ENCODE results near the gene TMEM164.
"Not testable (repeated sequence)": the region's sequence is repeated elsewhere in the genome, so short reads cannot be mapped to it uniquely, and the experiment has no call there.

Gene TMEM164

GRCh38 chrX:110138557-110138956 lies 135.6 kb downstream of the TMEM164 start:
- DNase-seq = no peak

- DNase-seq = no peak
Measured at GRCh38 chrX:110139172-110139571, 136.3 kb downstream of the TMEM164 start.

DNA sequence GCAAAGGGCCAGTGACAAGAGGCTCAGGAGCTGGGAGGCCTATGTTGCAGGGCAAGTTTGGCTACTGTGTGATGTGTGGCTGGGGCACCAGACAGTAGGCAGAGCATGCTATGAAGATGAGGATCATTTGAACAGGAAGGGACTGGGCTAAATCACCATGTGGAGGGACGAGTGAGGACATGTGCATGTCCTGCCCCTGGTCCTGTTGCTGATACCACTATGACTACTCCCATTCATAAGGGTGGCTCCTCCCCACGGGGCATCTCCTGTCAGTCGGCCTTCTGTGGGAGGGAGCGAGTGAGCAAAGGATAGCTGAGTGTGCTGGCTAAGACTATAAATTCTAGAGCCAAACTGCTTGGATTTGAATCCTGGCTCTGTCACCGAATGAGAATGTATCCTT lies 139.2 kb downstream of the TMEM164 start:
- no peak for DNase-seq

DNA sequence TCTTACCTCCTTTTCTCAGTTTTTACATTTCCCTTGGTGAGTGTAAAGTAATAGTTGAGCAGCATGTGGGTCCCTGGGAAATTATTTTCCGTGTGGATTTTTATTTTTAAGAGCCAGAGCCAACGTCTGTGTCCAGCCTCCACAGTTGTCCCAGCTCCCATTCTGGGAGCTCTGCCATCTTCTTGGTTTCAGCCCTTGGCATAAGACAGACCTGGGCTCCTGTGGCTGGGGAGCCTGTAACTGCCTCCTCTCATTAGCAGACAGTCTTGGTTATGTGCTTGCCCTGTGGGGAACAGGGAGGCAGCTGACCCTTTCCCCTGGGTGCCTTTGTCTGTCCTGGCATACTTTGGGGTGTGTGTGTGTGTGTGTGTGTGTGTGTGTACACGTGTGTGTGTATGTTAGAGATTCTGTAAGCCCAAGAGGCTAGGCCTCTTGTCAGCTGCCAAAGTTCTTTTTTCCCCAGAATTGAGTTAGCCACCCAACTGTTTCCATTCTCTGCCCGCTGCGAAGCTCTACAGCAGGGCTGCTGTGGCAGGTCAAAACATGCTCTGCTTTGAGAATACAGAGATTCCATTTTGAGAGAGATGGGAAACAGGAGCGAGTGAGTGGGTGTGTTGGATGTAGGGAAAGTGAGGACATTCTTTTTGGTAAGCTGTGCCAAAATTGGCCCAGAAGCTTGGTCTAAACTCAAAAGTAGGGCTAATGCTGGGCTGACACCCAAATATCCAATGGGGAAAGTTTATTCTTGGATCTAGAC lies 140.7 kb downstream of the TMEM164 start:
- no peak for DNase-seq

- DNase-seq = no peak
Measured at GRCh38 chrX:110145311-110145710, 142.4 kb downstream of the TMEM164 start.

DNA sequence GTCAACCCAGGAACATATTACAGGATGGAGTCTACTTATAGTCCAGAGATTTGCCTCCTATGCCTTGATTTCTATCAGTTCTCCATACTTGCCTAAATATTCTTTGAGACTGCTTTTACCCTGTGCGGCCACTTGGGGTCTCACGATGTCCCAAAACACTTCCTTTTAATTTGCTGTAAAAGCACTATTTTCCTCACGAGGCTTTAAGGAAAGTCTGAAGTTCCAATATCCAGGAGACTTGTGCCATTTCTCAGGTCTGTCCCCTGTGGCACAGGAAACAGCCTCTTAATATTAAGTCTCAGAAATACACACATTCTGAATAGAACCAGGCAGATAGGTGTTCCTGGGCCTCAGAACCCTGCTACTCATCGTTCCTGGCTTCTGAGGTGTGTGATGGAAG lies 142.9 kb downstream of the TMEM164 start:
- no peak for DNase-seq

DNA sequence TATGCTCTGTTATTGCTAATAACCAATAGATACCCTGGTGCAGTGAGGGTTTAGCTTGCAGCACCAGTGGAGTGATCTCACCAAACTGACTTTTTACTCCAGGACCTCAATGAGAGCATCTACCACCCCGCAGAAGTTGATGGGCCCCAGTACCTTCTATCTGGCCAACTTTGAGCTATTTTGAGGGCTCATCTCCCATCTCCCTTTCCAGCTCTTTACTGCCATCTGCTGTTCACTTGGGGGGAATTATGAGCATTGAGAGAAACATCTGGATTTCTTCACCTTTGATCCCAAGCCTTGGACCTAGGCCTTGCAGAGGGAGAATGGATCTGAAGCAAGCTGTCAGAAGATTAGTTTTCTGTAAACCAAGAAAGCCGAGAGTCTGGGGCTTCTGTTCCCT lies 143.6 kb downstream of the TMEM164 start:
- peak; percentile 17 for DNase-seq

- DNase-seq = no peak
Measured at GRCh38 chrX:110153244-110153643, 150.3 kb downstream of the TMEM164 start.

- DNase-seq = no peak
Measured at GRCh38 chrX:110153896-110154295, 151.0 kb downstream of the TMEM164 start.

GRCh38 chrX:110154328-110154727 lies 151.4 kb downstream of the TMEM164 start:
- DNase-seq = not testable (repeated sequence)

DNA sequence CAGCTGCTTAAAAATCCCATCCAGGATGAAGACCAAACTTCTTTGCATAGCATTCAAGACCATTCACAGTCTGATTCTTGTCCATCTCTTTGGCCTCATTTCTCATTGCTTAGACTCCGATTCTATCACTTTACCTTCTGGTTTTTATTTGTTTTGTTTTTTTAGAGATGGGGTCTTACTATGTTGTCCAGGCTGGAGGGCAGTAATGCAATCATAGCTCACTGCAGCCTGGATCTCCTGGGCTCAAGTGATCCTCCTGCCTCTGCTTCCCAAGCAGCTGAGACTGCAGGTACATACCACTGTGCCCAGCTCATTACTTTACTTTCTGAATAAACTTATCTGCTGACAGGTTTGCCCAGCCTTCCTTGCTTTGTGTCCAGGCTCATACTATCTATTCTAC lies 152.8 kb downstream of the TMEM164 start:
- no peak for DNase-seq

DNA sequence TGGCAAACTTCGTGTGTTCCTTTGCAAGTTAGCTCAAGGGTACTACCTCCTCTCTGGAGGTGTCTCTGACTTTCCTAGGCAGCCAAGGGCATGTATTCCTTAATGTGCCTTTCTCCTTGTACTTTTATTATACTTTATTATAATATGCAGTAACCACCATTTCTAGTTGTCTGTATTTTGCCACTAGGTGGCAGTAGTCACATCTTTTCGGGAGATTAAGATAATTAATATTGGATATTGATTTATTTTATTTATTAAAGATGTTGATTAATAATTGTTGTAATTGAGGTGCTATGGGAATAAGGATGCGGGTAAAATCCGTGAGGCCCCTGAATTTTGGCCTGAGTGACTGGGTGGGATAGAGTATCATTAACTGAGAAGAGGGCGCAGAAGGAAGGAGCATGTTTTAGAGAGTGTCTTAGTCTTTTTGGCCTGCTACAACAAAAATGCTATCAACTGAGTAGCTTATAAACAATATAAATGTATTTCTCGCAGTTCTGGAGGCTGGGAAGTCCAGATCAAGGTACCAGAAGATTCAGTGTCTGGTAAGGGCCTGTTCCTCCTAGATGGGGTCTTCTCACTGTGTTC lies 153.3 kb downstream of the TMEM164 start:
- no peak for DNase-seq

DNA sequence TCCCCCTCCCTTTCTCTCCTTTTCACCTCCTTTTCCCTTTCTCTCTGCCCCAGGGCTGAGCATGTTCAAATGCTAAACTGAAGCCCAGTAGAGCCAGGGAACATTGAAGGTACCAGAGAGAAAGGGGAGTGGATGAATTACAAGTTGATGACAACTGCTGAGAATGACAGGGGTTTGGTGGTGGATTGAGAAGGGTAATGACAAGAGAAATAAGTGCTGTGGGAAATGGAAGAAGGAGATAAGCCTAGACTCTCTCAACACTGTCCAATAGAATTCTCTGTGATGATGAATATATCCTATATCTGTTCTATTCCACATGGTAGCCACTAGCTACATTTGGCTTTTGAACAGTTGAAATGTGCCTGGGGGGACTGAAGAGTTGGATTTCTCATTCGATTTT lies 154.5 kb downstream of the TMEM164 start:
- no peak for DNase-seq

- no peak for DNase-seq
Measured at GRCh38 chrX:110159235-110159634, 156.3 kb downstream of the TMEM164 start.

GRCh38 chrX:110159865-110160264 lies 157.0 kb downstream of the TMEM164 start:
- DNase-seq = no peak

- no peak for DNase-seq
Measured at GRCh38 chrX:110161361-110161686, 158.4 kb downstream of the TMEM164 start.

DNA sequence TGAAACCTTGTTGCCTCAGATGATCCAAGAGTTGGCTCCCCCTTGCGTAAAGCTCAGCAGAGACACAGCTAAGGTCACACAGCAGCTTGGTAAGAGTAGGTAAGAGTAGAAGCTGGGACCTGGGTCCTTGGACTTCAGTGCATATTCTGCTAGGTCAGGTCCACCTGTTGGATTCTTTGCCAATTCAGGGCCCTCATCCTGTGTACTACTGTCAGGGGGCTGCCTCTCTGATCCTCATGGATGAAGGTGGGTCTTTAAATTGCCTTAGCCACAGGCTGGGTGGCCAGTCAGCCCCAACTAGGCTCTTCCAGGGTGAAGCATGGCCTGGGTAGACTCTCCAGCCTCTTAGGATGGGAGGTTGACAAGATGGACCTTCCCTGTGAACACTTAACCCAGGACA lies 159.2 kb downstream of the TMEM164 start:
- no peak for DNase-seq

DNA sequence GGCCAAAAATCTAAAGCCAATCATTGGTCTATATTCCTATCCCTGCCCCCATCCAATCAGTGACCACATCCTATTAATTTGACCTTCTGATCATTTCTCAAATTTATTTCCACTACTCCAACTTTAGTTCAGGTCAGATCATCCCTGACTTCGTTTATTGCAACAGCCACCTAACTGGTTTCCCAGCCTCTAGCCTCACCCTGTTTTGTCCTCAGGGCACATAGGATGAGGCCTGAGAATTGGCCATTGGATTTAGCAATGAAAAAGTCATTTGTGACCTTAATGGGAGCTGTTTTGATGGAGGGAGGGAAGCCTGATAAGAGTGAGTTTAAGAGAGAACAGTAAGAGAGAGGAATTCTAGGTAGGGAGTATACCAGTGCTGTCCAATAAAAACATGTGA lies 160.0 kb downstream of the TMEM164 start:
- no peak for DNase-seq

DNA sequence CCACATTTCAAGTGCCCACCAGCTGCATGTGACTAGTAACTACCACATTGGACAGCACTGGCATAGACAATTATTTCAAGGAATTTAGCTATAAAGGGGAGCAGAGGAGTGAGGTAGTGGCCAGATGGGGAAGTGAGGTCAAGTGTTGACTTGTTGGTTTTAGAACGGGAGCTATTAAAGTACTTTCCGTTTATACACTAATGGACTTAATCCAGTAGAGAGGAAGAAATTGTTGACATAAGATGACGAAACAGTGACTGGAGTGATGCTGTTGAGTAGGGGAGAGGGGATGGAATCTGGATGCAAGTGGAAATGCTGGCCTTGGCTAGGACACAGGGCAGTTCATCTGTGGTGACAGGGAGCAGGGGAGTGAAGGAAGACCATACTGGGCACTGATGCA lies 160.6 kb downstream of the TMEM164 start:
- DNase-seq = peak; percentile 47

DNA sequence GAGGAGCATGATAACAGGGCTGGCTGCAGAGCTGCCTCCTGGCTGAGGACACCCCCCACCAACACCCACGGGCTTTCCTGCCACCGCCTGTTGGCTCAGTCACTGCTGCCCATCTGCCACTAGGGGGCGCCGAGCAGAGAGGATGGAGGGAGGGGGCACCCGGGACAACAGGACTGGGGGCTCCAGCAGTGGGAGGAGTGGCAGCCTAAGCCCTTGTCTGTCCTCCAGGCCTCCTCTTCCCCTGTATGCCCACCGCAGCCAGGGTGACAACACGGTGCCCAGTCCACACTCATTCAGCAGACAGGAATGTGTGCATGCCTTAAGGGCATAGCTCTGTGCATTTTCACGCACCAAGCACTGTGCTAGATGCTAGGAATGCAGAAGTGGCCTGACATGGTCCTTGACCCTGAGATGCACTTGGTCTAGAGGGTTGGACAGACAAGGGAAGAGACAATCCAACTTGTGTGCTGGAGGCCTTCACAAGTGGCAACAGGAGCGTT lies 165.1 kb downstream of the TMEM164 start:
- no peak for DNase-seq

- no peak for DNase-seq
Measured at GRCh38 chrX:110168585-110168984, 165.7 kb downstream of the TMEM164 start.

GRCh38 chrX:110170029-110170428 lies 167.1 kb downstream of the TMEM164 start:
- no peak for DNase-seq

GRCh38 chrX:110171442-110171841 lies 168.5 kb downstream of the TMEM164 start:
- no peak for DNase-seq

DNA sequence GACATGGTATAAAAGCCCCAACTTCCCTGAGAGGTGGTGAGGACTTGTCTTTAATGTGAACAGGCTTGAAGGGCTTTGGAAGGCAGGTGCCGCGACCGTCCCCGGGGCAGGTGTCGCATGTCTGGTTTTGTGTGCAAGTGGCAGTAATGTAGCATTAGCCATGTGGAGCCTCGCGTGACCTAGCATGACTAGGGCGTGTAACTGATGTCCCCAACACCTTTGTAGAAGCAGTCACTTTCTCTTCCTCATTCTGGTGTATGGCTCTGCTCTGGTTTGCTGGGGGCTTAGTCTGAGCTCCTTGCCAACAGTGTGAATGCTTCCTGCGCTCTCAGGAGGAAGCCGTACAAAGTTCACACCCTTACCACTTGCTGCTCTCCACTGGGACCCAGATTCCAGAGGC lies 169.3 kb downstream of the TMEM164 start:
- DNase-seq = no peak

All from NCI-H774 (cell line).